ENCODE measurements around the gene TEX9.

GRCh38 chr15:56358604-56359003 lies 6.6 kb upstream of the TEX9 start:
- TF ChIP-seq, protein P1, sequence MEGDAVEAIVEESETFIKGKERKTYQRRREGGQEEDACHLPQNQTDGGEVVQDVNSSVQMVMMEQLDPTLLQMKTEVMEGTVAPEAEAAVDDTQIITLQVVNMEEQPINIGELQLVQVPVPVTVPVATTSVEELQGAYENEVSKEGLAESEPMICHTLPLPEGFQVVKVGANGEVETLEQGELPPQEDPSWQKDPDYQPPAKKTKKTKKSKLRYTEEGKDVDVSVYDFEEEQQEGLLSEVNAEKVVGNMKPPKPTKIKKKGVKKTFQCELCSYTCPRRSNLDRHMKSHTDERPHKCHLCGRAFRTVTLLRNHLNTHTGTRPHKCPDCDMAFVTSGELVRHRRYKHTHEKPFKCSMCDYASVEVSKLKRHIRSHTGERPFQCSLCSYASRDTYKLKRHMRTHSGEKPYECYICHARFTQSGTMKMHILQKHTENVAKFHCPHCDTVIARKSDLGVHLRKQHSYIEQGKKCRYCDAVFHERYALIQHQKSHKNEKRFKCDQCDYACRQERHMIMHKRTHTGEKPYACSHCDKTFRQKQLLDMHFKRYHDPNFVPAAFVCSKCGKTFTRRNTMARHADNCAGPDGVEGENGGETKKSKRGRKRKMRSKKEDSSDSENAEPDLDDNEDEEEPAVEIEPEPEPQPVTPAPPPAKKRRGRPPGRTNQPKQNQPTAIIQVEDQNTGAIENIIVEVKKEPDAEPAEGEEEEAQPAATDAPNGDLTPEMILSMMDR (IDR thresholded peaks at IDR 0.05) = no peak
- no peak for TF ChIP-seq POLR2A (IDR thresholded peaks at IDR 0.05)

All from esophagus squamous epithelium (tissue), 4 donors.